Measurements from ENCODE around the gene GPATCH2. TPM values are rescaled to one million over a fixed set of nuclear protein-coding genes. Genes with fewer than 3 reads are reported as not detected.

GPATCH2 gene
- 7.1 TPM for total RNA-seq
- long read RNA-seq, full-length matches to known transcripts, result 10 of 11 reads
- long read RNA-seq, partial matches to known transcripts, result 1 of 11 reads
- long read RNA-seq, other reads (novel, unspliced or antisense), result 0 of 11 reads

- DNase-seq, result peak; percentile 83
- peak; percentile 98 for ATAC-seq (ENCODE audit: poor library complexity)
- intact Hi-C loops (cut with DNase I), result no loop called here
Measured at GRCh38 chr1:217630711-217631591, at the start of gene GPATCH2, which contains the start of gene SPATA17. TSS of gene GPATCH2 (minus strand) at chr1:217631090. CDS start at chr1:217630971, 119 bp downstream. TSS of gene SPATA17 (plus strand) at chr1:217631344. CDS start at chr1:217631379, 35 bp downstream.

- DNase-seq (no peak), ATAC-seq (ENCODE audit: poor library complexity) (no peak)
- intact Hi-C loops (cut with DNase I), result no loop called here
Measured at GRCh38 chr1:217674028-217674729, 43.3 kb upstream of the GPATCH2 start.

GRCh38 chr1:217673387-217673786 is 42.5 kb upstream of the GPATCH2 start:
- ATAC-seq (ENCODE audit: poor library complexity) (peak; percentile 52), DNase-seq (no peak)
- intact Hi-C loops (cut with DNase I), result no loop called here

GRCh38 chr1:217668351-217668940 is 37.6 kb upstream of the GPATCH2 start:
- intact Hi-C loops (cut with DNase I), result no loop called here
- no peak for ATAC-seq (ENCODE audit: poor library complexity)
- no peak for DNase-seq

- ATAC-seq (ENCODE audit: poor library complexity), result no peak
- no peak for DNase-seq
- intact Hi-C loops (cut with DNase I), result no loop called here
Measured at GRCh38 chr1:217661407-217661806, 30.5 kb upstream of the GPATCH2 start.

- DNase-seq (no peak), ATAC-seq (ENCODE audit: poor library complexity) (peak; percentile 59)
- intact Hi-C loops (cut with DNase I), result no loop called here
Measured at GRCh38 chr1:217660353-217661062, 29.6 kb upstream of the GPATCH2 start.

GRCh38 chr1:217650674-217651073 is 19.8 kb upstream of the GPATCH2 start:
- intact Hi-C loops (cut with DNase I), result no loop called here
- no peak for ATAC-seq (ENCODE audit: poor library complexity)

GRCh38 chr1:217647791-217648190 is 16.9 kb upstream of the GPATCH2 start:
- no peak for ATAC-seq (ENCODE audit: poor library complexity)
- intact Hi-C loops (cut with DNase I), result no loop called here
- no peak for DNase-seq

More at GRCh38 chr1:217650674-217651073, 19.8 kb upstream of the GPATCH2 start:
- no peak for DNase-seq

GRCh38 chr1:217642455-217642854 is 11.6 kb upstream of the GPATCH2 start:
- intact Hi-C loops (cut with DNase I), result no loop called here
- ATAC-seq (ENCODE audit: poor library complexity) (no peak), DNase-seq (no peak)

- intact Hi-C loops (cut with DNase I), result no loop called here
- DNase-seq (no peak), ATAC-seq (ENCODE audit: poor library complexity) (no peak)
Measured at GRCh38 chr1:217627431-217627830, 3.5 kb downstream of the GPATCH2 start.

GRCh38 chr1:217626321-217626720 is 4.6 kb downstream of the GPATCH2 start:
- intact Hi-C loops (cut with DNase I), result no loop called here
- DNase-seq (no peak), ATAC-seq (ENCODE audit: poor library complexity) (no peak)

- intact Hi-C loops (cut with DNase I), result no loop called here
- DNase-seq (no peak), ATAC-seq (ENCODE audit: poor library complexity) (no peak)
Measured at GRCh38 chr1:217622042-217622441, 8.8 kb downstream of the GPATCH2 start.

- no peak for DNase-seq
- no peak for ATAC-seq (ENCODE audit: poor library complexity)
- intact Hi-C loops (cut with DNase I), result no loop called here
Measured at GRCh38 chr1:217620814-217621213, 10.1 kb downstream of the GPATCH2 start.

- intact Hi-C loops (cut with DNase I), result no loop called here
- DNase-seq (no peak), ATAC-seq (ENCODE audit: poor library complexity) (no peak)
Measured at GRCh38 chr1:217617126-217617525, 13.8 kb downstream of the GPATCH2 start.

- DNase-seq (no peak), ATAC-seq (ENCODE audit: poor library complexity) (no peak)
- intact Hi-C loops (cut with DNase I), result no loop called here
Measured at GRCh38 chr1:217614200-217614712, 16.6 kb downstream of the GPATCH2 start.

- DNase-seq (no peak), ATAC-seq (ENCODE audit: poor library complexity) (no peak)
- intact Hi-C loops (cut with DNase I), result no loop called here
Measured at GRCh38 chr1:217605390-217605789, 25.5 kb downstream of the GPATCH2 start.

GRCh38 chr1:217602380-217602779 is 28.5 kb downstream of the GPATCH2 start:
- DNase-seq (no peak), ATAC-seq (ENCODE audit: poor library complexity) (peak; percentile 78)
- intact Hi-C loops (cut with DNase I), result no loop called here

GRCh38 chr1:217599154-217599553 is 31.7 kb downstream of the GPATCH2 start:
- DNase-seq (no peak), ATAC-seq (ENCODE audit: poor library complexity) (no peak)
- intact Hi-C loops (cut with DNase I), result no loop called here
